GM12878 (cell line): Measurements from ENCODE around the gene GABBR2. TPM values are rescaled to one million over a fixed set of nuclear protein-coding genes. Genes with fewer than 3 reads are reported as not detected.
"Not testable (repeated sequence)": the region's sequence is repeated elsewhere in the genome, so short reads cannot be mapped to it uniquely, and the experiment has no call there.

Source experiments
- ATAC-seq: fragments of 200-7000 bp; cut with Tn5 transposase; 3 replicates; pipeline ENCODE4 v1.9.1; 2020; ENCODE audit warnings: mild to moderate bottlenecking, moderate library complexity
- BruUV-seq: library from RNA; stranded (reverse); fragments of 400-500 nt; replicated peaks from 2 replicates; lab custom pipeline; 2021; lab: Mats Ljungman, UMichigan
- CTCF ChIA-PET: fragments of 300-600 bp; sonication (Branson Sonifier 250); formaldehyde crosslinking; extraction: SDS; loops from one replicate; lab custom pipeline; 2021; ENCODE audit warnings: inconsistent platforms; lab: Yijun Ruan, JAX
- POLR2A ChIA-PET: fragments of 350-600 bp; formaldehyde crosslinking; extraction: SDS; loops from one replicate; lab custom pipeline; 2021; ENCODE audit warnings: inconsistent platforms; lab: Charles Lee
- RAD21 ChIA-PET: fragments of 300-600 bp; sonication (Branson Sonifier 250); formaldehyde crosslinking; loops from one replicate; lab custom pipeline; 2023; ENCODE audit warnings: antibody characterized with exemption; ENCODE audit not compliant: unreplicated experiment; lab: Charles Lee
- SMC1A ChIA-PET: fragments of 300-600 bp; sonication (Branson Sonifier 250); formaldehyde crosslinking; loops from one replicate; lab custom pipeline; 2023; ENCODE audit not compliant: unreplicated experiment, uncharacterized antibody; lab: Charles Lee
- DNase-seq: peaks from one replicate; pipeline ENCODE4 v3.0.0-alpha.2; 2011; ENCODE audit warnings: low read depth, low spot score
- FAIRE-seq: peaks from 3 replicates; lab custom pipeline; 2011; peaks lifted over from hg19 to GRCh38; lab: Jason Lieb, UNC
- H2AFZ ChIP-seq: 2 replicates; pipeline ENCODE4 v1.6.0; 2011; ENCODE audit warnings: low read depth, low read length, control low read depth; ENCODE audit not compliant: control insufficient read depth
- H3K27ac ChIP-seq: 2 replicates; pipeline ENCODE4 v1.5.1; 2011; ENCODE audit warnings: control low read depth; ENCODE audit not compliant: control insufficient read depth, insufficient read depth
- H3K27me3 ChIP-seq, 2 experiments: replicated peaks in 1 of 2; 2 replicates each; pipeline versions ENCODE4 v1.6.0 to v1.6.1; 2011; ENCODE audit warnings: low read length in 1 of 2; ENCODE audit not compliant: control insufficient read depth in 2 of 2, insufficient read depth in 2 of 2
- H3K36me3 ChIP-seq, 2 experiments: 2 replicates each; pipeline ENCODE4 v1.5.1; 2011; ENCODE audit warnings: low read length in 1 of 2; ENCODE audit not compliant: control insufficient read depth in 2 of 2, insufficient read depth in 2 of 2
- H3K4me1 ChIP-seq: 2 replicates; pipeline ENCODE4 v1.6.1; 2011; ENCODE audit warnings: mild to moderate bottlenecking, low read length, moderate library complexity, mixed read lengths; ENCODE audit not compliant: control insufficient read depth, insufficient read depth
- H3K4me2 ChIP-seq: 2 replicates; pipeline ENCODE4 v1.6.0; 2011; ENCODE audit warnings: control low read depth; ENCODE audit not compliant: control insufficient read depth, insufficient read depth
- H3K4me3 ChIP-seq: fragments of 200-600 bp; sonication (generic); 2 replicates; pipeline ENCODE4 v1.5.1; 2016
- H3K79me2 ChIP-seq: 2 replicates; pipeline ENCODE4 v1.6.0; 2011; ENCODE audit warnings: low read length; ENCODE audit not compliant: control insufficient read depth, insufficient read depth
- H3K9ac ChIP-seq: 2 replicates; pipeline ENCODE4 v1.8.0; 2011; ENCODE audit warnings: low read length, control low read depth, mixed read lengths; ENCODE audit not compliant: control insufficient read depth, insufficient read depth
- H3K9me3 ChIP-seq: replicated peaks from 3 replicates; pipeline ENCODE4 v1.5.1; 2011; ENCODE audit warnings: mild to moderate bottlenecking, low read length; ENCODE audit not compliant: control insufficient read depth, insufficient read depth
- H4K20me1 ChIP-seq: 2 replicates; pipeline ENCODE4 v1.6.0; 2011; ENCODE audit not compliant: control insufficient read depth, insufficient read depth
- BHLHE40 ChIP-seq, 2 experiments: fragments of 450-650 bp in 1 of 2; IDR thresholded peaks; 2 replicates each; pipeline ENCODE4 v1.6.1; 2011 to 2017; ENCODE audit warnings: low read depth in 2 of 2, borderline replicate concordance in 1 of 2, improper control_type of control experiment in 1 of 2, low read length in 1 of 2, mild to moderate bottlenecking in 1 of 2
- CBX5 ChIP-seq: sonication (generic); IDR thresholded peaks from 2 replicates; pipeline ENCODE4 v1.6.1; 2016; ENCODE audit warnings: low read depth, moderate library complexity, mild to moderate bottlenecking, inconsistent platforms
- NFYA ChIP-seq: IDR thresholded peaks from 2 replicates; pipeline ENCODE4 v1.6.1; 2011; ENCODE audit warnings: low read depth, mild to moderate bottlenecking, low read length, improper control_type of control experiment, borderline replicate concordance
- STAT1 ChIP-seq: fragments of 450-650 bp; conservative IDR thresholded peaks from 2 replicates; pipeline ENCODE4 v1.6.1; 2014; ENCODE audit warnings: antibody characterized with exemption, mild to moderate bottlenecking
- TAF1 ChIP-seq: IDR thresholded peaks from 2 replicates; pipeline ENCODE4 v1.6.1; 2011; ENCODE audit warnings: mild to moderate bottlenecking, low read depth, low read length, borderline replicate concordance
- TCF7 ChIP-seq: IDR thresholded peaks from 2 replicates; pipeline ENCODE4 v1.6.1; 2014; ENCODE audit warnings: antibody characterized with exemption, borderline replicate concordance
- WGBS: methylation state at CpG from one replicate; pipeline ENCODE4 v1.1.6; 2016; ENCODE audit warnings: low lambda C conversion rate; ENCODE audit not compliant: insufficient replicate concordance, insufficient coverage; ENCODE audit errors: missing lambda C conversion rate; 5-methylcytosine and 5-hydroxymethylcytosine counted together
- in situ Hi-C: fragments of 300-500 bp; cut with MboI; formaldehyde crosslinking; loops from 9 replicates; pipeline ENCODE4 v1.14.3; 2018; ENCODE audit warnings: mixed read lengths
- intact Hi-C: fragments of 100-400 bp; cut with micrococcal nuclease; formaldehyde crosslinking; loops from one replicate; pipeline ENCODE4 v1.14.2; 2022; ENCODE audit not compliant: unreplicated experiment
- polyA plus RNA-seq, 11 experiments: library from polyadenylated mRNA; depleted of rRNA in 4 of 11; unstranded in 6 of 11; stranded (reverse) in 5 of 11; fragments of >200 nt; fragmentation: Nextera tagmentation in 4 of 11; fragmentation: Illumina TruSeq in 1 of 11; extraction: Ambion mirVana in 4 of 11; extraction: Trizol in 1 of 11; gene quantifications; 1 replicate in 1 of 11; 2 replicates in 10 of 11; pipeline versions ENCODE4 v1.2.1 to v1.2.3, GENCODE V29; 2011 to 2016; ENCODE audit warnings: inconsistent platforms in 2 of 11, missing spikeins in 2 of 11, low read depth in 1 of 11
- total RNA-seq, 4 experiments: library from RNA; depleted of rRNA in 3 of 4; stranded (reverse); fragments of >200 nt in 3 of 4; fragmentation: Illumina TruSeq in 1 of 4; extraction: Trizol in 1 of 4; gene quantifications; 2 replicates each; pipeline versions ENCODE4 v1.2.1 to v1.2.3, GENCODE V29; 2013 to 2021

The GABBR2 gene
- total and polyA plus RNA-seq, 10 of the 15 experiments (the other 5 are each of a cell fraction or from before 2014, with no cell fraction given), result 0.02 to 2.2 (median 0.06) TPM; not detected in 2

GRCh38 chr9:98501259-98501658 is 207.5 kb downstream of the GABBR2 start:
- H3K36me3 ChIP-seq, ATAC-seq, H3K4me1 ChIP-seq, H3K79me2 ChIP-seq, H3K4me3 ChIP-seq, BruUV-seq, POLR2A ChIA-PET, DNase-seq, CTCF ChIA-PET, H3K4me2 ChIP-seq, H4K20me1 ChIP-seq, in situ Hi-C loops, H3K9me3 ChIP-seq, RAD21 ChIA-PET, H3K9ac ChIP-seq, H3K27ac ChIP-seq, SMC1A ChIA-PET, intact Hi-C loops, FAIRE-seq, H2AFZ ChIP-seq, H3K27me3 ChIP-seq: not testable (repeated sequence)
- 36% methylated on average over 8 of the region's 8 CpGs for WGBS
- TF ChIP-seq BHLHE40 (IDR thresholded peaks at IDR 0.05; ENCODE audit: borderline replicate concordance in 1 of 2, low read depth in 2 of 2, low read length in 1 of 2), result peak in 1 of 2 experiments; percentile 27; a peak in 1 of 4 replicates

GRCh38 chr9:98500337-98500919 is 208.3 kb downstream of the GABBR2 start:
- Histone ChIP-seq H3K4me1 (no peaks in the 10 kb centered on the region), H3K36me3 (no peaks in the 10 kb centered on the region), H3K79me2 (no peaks in the 10 kb centered on the region), H3K27ac (no peak overlapping the region), H2AFZ (no peak overlapping the region), H3K9ac (no peak overlapping the region), H3K4me3 (no peak overlapping the region), H3K4me2 (no peak overlapping the region), H3K9me3 (no peaks in the 10 kb centered on the region), H4K20me1 (no peaks in the 10 kb centered on the region), H3K27me3 (peaks cover 0 to 3% of the 10 kb centered on the region in 2 experiments; a peak in 3 of 4 replicates)
- FAIRE-seq, result no peak
- 43% methylated on average over 7 of the region's 7 CpGs for WGBS
- TF ChIP-seq TAF1, result no peak
- TF ChIP-seq TCF7, result no peak
- no peak for TF ChIP-seq NFYA
- no peak for TF ChIP-seq CBX5
- TF ChIP-seq STAT1, result no peak
- POLR2A ChIA-PET, result no interaction called here
- SMC1A ChIA-PET, result no interaction called here
- intact Hi-C loops, result no loop called here
- no peak for DNase-seq
- RAD21 ChIA-PET, result no interaction called here
- in situ Hi-C loops, result no loop called here
- no peak for ATAC-seq
- no TSS peak for BruUV-seq
- CTCF ChIA-PET, result no interaction called here
